ENCODE measurements around the gene CRTC2. TPM values are rescaled to one million over a fixed set of nuclear protein-coding genes. Genes with fewer than 3 reads are reported as not detected.

Gene CRTC2
- total and polyA plus RNA-seq, 2 of the 4 experiments (the other 2 are of a cell fraction) = 2.7 to 20.1 TPM

- H3K4me1 ChIP-seq (ENCODE audit: control insufficient read depth, insufficient read depth, low read length) = no peaks in the 10 kb centered on the region; the same call in 1 of the 2 replicates
- ChIA-PET CTCF (no interaction called here), POLR2A (ENCODE audit: unreplicated experiment) (no interaction called here)
- H3K14ac ChIP-seq (replicated peaks; ENCODE audit: low read depth, low read length) = no peak overlapping the region
- 89% methylated on average over 2 of the region's 3 CpGs; no CpG with 5 or more reads in 1 of the 2 experiments for WGBS, 2 experiments (ENCODE audit: extremely low coverage in 2 of 2, insufficient read length in 1 of 2)
- no peaks in the 10 kb centered on the region for H4K20me1 ChIP-seq (ENCODE audit: insufficient read depth, low read length)
- H3K56ac ChIP-seq (ENCODE audit: extremely low read depth, insufficient read depth, low read length) = no peak overlapping the region
- no peak overlapping the region for H2AFZ ChIP-seq (replicated peaks; ENCODE audit: low read length, poor library complexity)
- H3K27ac ChIP-seq (ENCODE audit: insufficient read depth, low read length) = no peak overlapping the region
- H2BK120ac ChIP-seq (ENCODE audit: low read depth, low read length) = no peak overlapping the region
- peaks cover 22 to 46% of the 10 kb centered on the region in 2 experiments for H3K79me1 ChIP-seq (ENCODE audit: low read depth in 1 of 2, low read length in 2 of 2)
- H3K23ac ChIP-seq (ENCODE audit: low read depth, low read length) = no peak overlapping the region
- TF ChIP-seq NFE2L2 (IDR thresholded peaks at IDR 0.05; ENCODE audit: low read depth, low read length) (no peak), RAD21 (IDR thresholded peaks at IDR 0.05; ENCODE audit: low read length) (no peak), ELK1 (IDR thresholded peaks at IDR 0.05; ENCODE audit: borderline replicate concordance, low read depth, low read length) (no peak), MAZ (IDR thresholded peaks at IDR 0.05; ENCODE audit: borderline replicate concordance, low read depth, low read length) (no peak), POLR2A (IDR thresholded peaks at IDR 0.05; ENCODE audit: low read depth, low read length) (no peak), CEBPB (IDR thresholded peaks at IDR 0.05; ENCODE audit: low read depth, low read length) (no peak), CHD1 (IDR thresholded peaks at IDR 0.05; ENCODE audit: low read depth, low read length) (no peak), RCOR1 (IDR thresholded peaks at IDR 0.05; ENCODE audit: insufficient replicate concordance, low read length) (no peak), MAFK (IDR thresholded peaks at IDR 0.05; ENCODE audit: low read depth, low read length) (no peak), MXI1 (IDR thresholded peaks at IDR 0.05; ENCODE audit: borderline replicate concordance, low read depth, low read length) (no peak), USF2 (IDR thresholded peaks at IDR 0.05; ENCODE audit: low read depth, low read length) (no peak), RFX5 (IDR thresholded peaks at IDR 0.05; ENCODE audit: low read depth, low read length) (no peak), FOS (IDR thresholded peaks at IDR 0.05; ENCODE audit: low read depth, low read length) (no peak), SMC3 (IDR thresholded peaks at IDR 0.05; ENCODE audit: low read depth, low read length) (no peak), BHLHE40 (IDR thresholded peaks at IDR 0.05; ENCODE audit: low read depth, low read length) (no peak), CTCF (conservative IDR thresholded peaks at IDR 0.05; ENCODE audit: low read depth, low read length) (no peak)
- no TSS peak for BruUV-seq (replicated peaks)
- no peak overlapping the region for H2BK5ac ChIP-seq (ENCODE audit: low read depth, low read length, poor library complexity, severe bottlenecking)
- H4K8ac ChIP-seq (ENCODE audit: low read depth in 2 of 2, low read length in 2 of 2) = no peak overlapping the region
- H2BK20ac ChIP-seq (ENCODE audit: low read depth, low read length) = no peak overlapping the region
- intact Hi-C loops (cut with micrococcal nuclease) = no loop called here
- no peak overlapping the region for H3K4ac ChIP-seq (ENCODE audit: low read depth, low read length)
- dilution Hi-C loops (cut with HindIII; ENCODE audit: low sequenced_read_pairs, unreplicated experiment) = no loop called here
- H2AK9ac ChIP-seq (replicated peaks; ENCODE audit: low read depth, low read length, poor library complexity) = no peak overlapping the region
- H3K9ac ChIP-seq (ENCODE audit: low read depth, low read length) = no peak overlapping the region
- H3K18ac ChIP-seq (ENCODE audit: low read depth, low read length) = no peak overlapping the region
- H3K27me3 ChIP-seq (ENCODE audit: control insufficient read depth, insufficient read depth, low read length) = no peaks in the 10 kb centered on the region
- in situ Hi-C loops (cut with MboI; ENCODE audit: low sequenced_read_pairs) = loop anchor here (10.0 to 25.0 kb wide), 2 partner anchors 298 to 436 kb away; partner anchors contain the start of genes ILF2, NPR1, S100A3 and S100A4
- no peak overlapping the region for H3K4me3 ChIP-seq (ENCODE audit: insufficient read depth, low read depth, low read length)
- peaks cover 19% of the 10 kb centered on the region for H3K9me1 ChIP-seq (ENCODE audit: insufficient read depth, low read length)
- no peak overlapping the region for H2BK15ac ChIP-seq (ENCODE audit: low read depth, low read length)
- no peak overlapping the region for H4K91ac ChIP-seq (ENCODE audit: insufficient read depth, low read depth, low read length)
- H2AK5ac ChIP-seq (ENCODE audit: low read depth, low read length) = no peak overlapping the region
- ATAC-seq (ENCODE audit: low read depth) = no peak
- H3K4me2 ChIP-seq (ENCODE audit: low read depth, low read length) = no peak overlapping the region
- peaks cover 24% of the 10 kb centered on the region for H3K36me3 ChIP-seq (ENCODE audit: control insufficient read depth, insufficient read depth, low read length)
- DNase-seq = no peak
- H3K9me3 ChIP-seq (ENCODE audit: control insufficient read depth, insufficient read depth, low read length) = no peaks in the 10 kb centered on the region
- no peak overlapping the region for H4K5ac ChIP-seq (ENCODE audit: low read depth, low read length)
These were observed 14.7 kb upstream of the CRTC2 start for GRCh38 chr1:153973071-153973470.

All from IMR-90 (cell line).